Keratinocyte (primary cell): ENCODE measurements around the gene NAP1L4. TPM values are rescaled to one million over a fixed set of nuclear protein-coding genes. Genes with fewer than 3 reads are reported as not detected.
A peak's percentile ranks its signal among the peaks of the same experiment; 100 is the strongest.

Experiments
- DNase-seq: peaks from one replicate; pipeline ENCODE4 v3.0.0-alpha.2; 2011; ENCODE audit warnings: low read depth, missing footprints, low spot score
- FAIRE-seq: peaks from 2 replicates; lab custom pipeline; 2011; peaks lifted over from hg19 to GRCh38; lab: Jason Lieb, UNC
- H2AFZ ChIP-seq: 2 replicates; pipeline ENCODE4 v1.6.0; 2012; ENCODE audit warnings: low read length, control low read depth, inconsistent platforms; ENCODE audit not compliant: control insufficient read depth
- H3K27ac ChIP-seq: 2 replicates; pipeline ENCODE4 v1.5.1; 2011; ENCODE audit warnings: low read length; ENCODE audit not compliant: control insufficient read depth, insufficient read depth
- H3K27me3 ChIP-seq: 3 replicates; pipeline ENCODE4 v1.6.0; 2011; ENCODE audit warnings: low read length; ENCODE audit not compliant: control insufficient read depth, insufficient read depth; ENCODE audit errors: extremely low read depth
- H3K36me3 ChIP-seq, 2 experiments: 2 replicates in 1 of 2; 3 replicates in 1 of 2; pipeline ENCODE4 v1.5.1; 2011; ENCODE audit warnings: low read length in 2 of 2, mild to moderate bottlenecking in 1 of 2; ENCODE audit not compliant: control insufficient read depth in 2 of 2, insufficient read depth in 2 of 2; ENCODE audit errors: extremely low read depth in 1 of 2
- H3K4me1 ChIP-seq: 3 replicates; pipeline ENCODE4 v1.5.1; 2011; ENCODE audit warnings: low read length; ENCODE audit not compliant: control insufficient read depth, insufficient read depth; ENCODE audit errors: extremely low read depth
- H3K4me2 ChIP-seq: 3 replicates; pipeline ENCODE4 v1.6.0; 2011; ENCODE audit warnings: low read depth, low read length; ENCODE audit not compliant: control insufficient read depth, insufficient read depth; ENCODE audit errors: extremely low read depth
- H3K4me3 ChIP-seq, 3 experiments: fragments of 200-600 bp in 1 of 3; sonication (generic) in 1 of 3; 2 replicates in 2 of 3; 3 replicates in 1 of 3; pipeline ENCODE4 v1.5.1; 2011 to 2016; ENCODE audit warnings: low read length in 3 of 3, mild to moderate bottlenecking in 3 of 3, control low read depth in 2 of 3, inconsistent platforms in 1 of 3, low read depth in 1 of 3, mixed read lengths in 1 of 3, mixed run types in 1 of 3, moderate library complexity in 1 of 3; ENCODE audit not compliant: control insufficient read depth in 2 of 3, insufficient read depth in 2 of 3; ENCODE audit errors: extremely low read depth in 1 of 3
- H3K79me2 ChIP-seq: 2 replicates; pipeline ENCODE4 v1.6.0; 2012; ENCODE audit warnings: low read length; ENCODE audit not compliant: control insufficient read depth, insufficient read depth
- H3K9ac ChIP-seq: 3 replicates; pipeline ENCODE4 v1.6.0; 2011; ENCODE audit warnings: low read length; ENCODE audit not compliant: control insufficient read depth, insufficient read depth; ENCODE audit errors: extremely low read depth
- H3K9me1 ChIP-seq: 3 replicates; pipeline ENCODE4 v1.6.0; 2011; ENCODE audit warnings: low read length; ENCODE audit not compliant: control insufficient read depth, insufficient read depth; ENCODE audit errors: extremely low read depth
- H3K9me3 ChIP-seq: 2 replicates; pipeline ENCODE4 v1.5.1; 2012; ENCODE audit warnings: low read depth, low read length; ENCODE audit not compliant: control insufficient read depth
- H4K20me1 ChIP-seq: 3 replicates; pipeline ENCODE4 v1.6.0; 2011; ENCODE audit warnings: low read length; ENCODE audit not compliant: control insufficient read depth, insufficient read depth; ENCODE audit errors: extremely low read depth
- CTCF ChIP-seq, 3 experiments: IDR thresholded peaks in 1 of 3; conservative IDR thresholded peaks in 1 of 3; optimal IDR thresholded peaks in 1 of 3; 2 replicates in 2 of 3; 3 replicates in 1 of 3; pipeline versions ENCODE3 to v1.5.1; 2011; ENCODE audit warnings: low read length in 3 of 3, mild to moderate bottlenecking in 3 of 3, moderate library complexity in 2 of 3, control low read depth in 1 of 3, inconsistent platforms in 1 of 3; ENCODE audit not compliant: insufficient read depth in 2 of 3; ENCODE audit errors: extremely low read depth in 1 of 3
- EZH2 ChIP-seq: IDR thresholded peaks from one replicate; pipeline ENCODE4 v1.6.1; 2012; ENCODE audit warnings: inconsistent platforms, mild to moderate bottlenecking, low read length, moderate library complexity
- dilution Hi-C: fragments of 300-500 bp; cut with MboI; formaldehyde crosslinking; loops from one replicate; pipeline ENCODE4 v1.7.0; 2020; ENCODE audit warnings: low sequenced_read_pairs; ENCODE audit not compliant: extremely low pct_ligation_motif_present
- polyA plus RNA-seq, 5 experiments: library from polyadenylated mRNA; depleted of rRNA in 3 of 5; stranded (reverse) in 3 of 5; stranded (forward) in 1 of 5; unstranded in 1 of 5; fragments of >200 nt; gene quantifications; 1 replicate in 1 of 5; 2 replicates in 3 of 5; 3 replicates in 1 of 5; pipeline versions ENCODE4 v1.2.1 to v1.2.3, GENCODE V29; 2011 to 2012; ENCODE audit warnings: missing spikeins in 2 of 5, low read depth in 1 of 5, low replicate concordance in 1 of 5

NAP1L4 gene
- polyA plus RNA-seq, 1 donor (not counting 4 experiments of a cell fraction or from before 2014, with no cell fraction given), result 136 TPM

GRCh38 chr11:2989006-2989405 lies 3.1 kb downstream of the NAP1L4 start:
- H3K9me3 ChIP-seq, result no peaks in the 10 kb centered on the region
- TF ChIP-seq CTCF (optimal IDR thresholded peaks at IDR 0.05 in 1 of 3, IDR thresholded peaks at IDR 0.05 in 1 of 3, conservative IDR thresholded peaks at IDR 0.05 in 1 of 3; ENCODE audit: extremely low read depth in 1 of 3, insufficient read depth in 2 of 3, low read length in 3 of 3) (no peak), EZH2 (no peak)
- dilution Hi-C loops, result no loop called here
- peaks cover 27% of the 10 kb centered on the region for H3K4me1 ChIP-seq
- peak overlapping the region; percentile 88 for H3K9ac ChIP-seq
- H2AFZ ChIP-seq, result no peak overlapping the region
- peak overlapping the region; percentile 59 to 93 (median 86) for H3K4me3 ChIP-seq
- DNase-seq (no peak), FAIRE-seq (no peak)
- H3K27me3 ChIP-seq, result no peaks in the 10 kb centered on the region
- H3K4me2 ChIP-seq, result peak overlapping the region; percentile 94
- peaks cover 78% of the 10 kb centered on the region for H3K79me2 ChIP-seq
- peak overlapping the region; percentile 87 for H3K27ac ChIP-seq
- peaks cover 3% of the 10 kb centered on the region for H3K9me1 ChIP-seq
- H3K36me3 ChIP-seq, result peaks cover 5 to 10% of the 10 kb centered on the region in 2 experiments
- H4K20me1 ChIP-seq, result peaks cover 12% of the 10 kb centered on the region

GRCh38 chr11:2987881-2988861 lies 4.0 kb downstream of the NAP1L4 start:
- Histone ChIP-seq H3K4me1 (peaks cover 32% of the 10 kb centered on the region), H3K9me3 (no peaks in the 10 kb centered on the region), H3K79me2 (peaks cover 87% of the 10 kb centered on the region), H2AFZ (no peak overlapping the region), H3K27me3 (no peaks in the 10 kb centered on the region), H4K20me1 (peaks cover 13% of the 10 kb centered on the region), H3K27ac (peak overlapping the region; percentile 87), H3K9me1 (peaks cover 3% of the 10 kb centered on the region), H3K4me3 (peak overlapping the region in 2 of 3 experiments; percentile 86 to 93), H3K36me3 (peaks cover 5 to 10% of the 10 kb centered on the region in 2 experiments), H3K4me2 (peak overlapping the region; percentile 94), H3K9ac (peak overlapping the region; percentile 88)
- DNase-seq, result no peak
- TF ChIP-seq CTCF (optimal IDR thresholded peaks at IDR 0.05 in 1 of 3, IDR thresholded peaks at IDR 0.05 in 1 of 3, conservative IDR thresholded peaks at IDR 0.05 in 1 of 3; ENCODE audit: extremely low read depth in 1 of 3, insufficient read depth in 2 of 3, low read length in 3 of 3), result no peak
- no peak for TF ChIP-seq EZH2
- dilution Hi-C loops, result no loop called here
- FAIRE-seq, result no peak
